Astrocyte of the cerebellum (primary cell): ENCODE data around the gene FGF18.
A peak's percentile ranks its signal among the peaks of the same experiment; 100 is the strongest.
"Not testable (repeated sequence)": the region's sequence is repeated elsewhere in the genome, so short reads cannot be mapped to it uniquely, and the experiment has no call there.

Experiments used
- DNase-seq: peaks from one replicate; pipeline ENCODE4 v3.0.0-alpha.2; 2011; ENCODE audit warnings: low read depth
- H3K4me3 ChIP-seq: 2 replicates; pipeline ENCODE4 v1.5.1; 2011; ENCODE audit warnings: mild to moderate bottlenecking, low read depth, low read length, moderate library complexity
- in situ Hi-C: cut with HindIII; loops from 2 replicates; pipeline ENCODE4 v1.10.0; 2017; ENCODE audit warnings: low sequenced_read_pairs
- TF ChIP-seq, protein P1 (sequence below): IDR thresholded peaks from 2 replicates; pipeline ENCODE4 v1.5.1; 2012; ENCODE audit warnings: low read length, low read depth, moderate library complexity, mild to moderate bottlenecking; ENCODE audit errors: missing control alignments

Gene FGF18

DNA sequence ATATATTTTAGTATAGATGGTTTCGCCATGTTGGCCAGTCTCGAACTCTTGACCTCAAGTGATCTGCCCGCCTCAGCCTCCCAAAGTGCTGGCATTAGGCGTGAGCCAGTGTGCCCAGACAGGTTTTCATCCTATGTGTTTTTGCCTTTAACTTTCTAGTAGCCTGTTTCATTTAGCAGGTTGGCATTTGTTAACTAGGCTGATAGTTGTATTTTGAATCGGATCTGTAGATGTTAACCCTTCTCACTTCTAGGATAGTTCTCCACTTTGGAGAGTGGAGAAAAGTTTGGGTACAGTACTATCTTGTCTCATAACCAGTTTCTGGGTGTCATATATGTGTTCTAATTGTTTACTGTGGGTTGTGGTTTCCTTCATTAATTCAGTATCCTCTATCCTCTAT is 7.3 kb upstream of the FGF18 start:
- no peak overlapping the region for H3K4me3 ChIP-seq
- TF ChIP-seq, protein P1, sequence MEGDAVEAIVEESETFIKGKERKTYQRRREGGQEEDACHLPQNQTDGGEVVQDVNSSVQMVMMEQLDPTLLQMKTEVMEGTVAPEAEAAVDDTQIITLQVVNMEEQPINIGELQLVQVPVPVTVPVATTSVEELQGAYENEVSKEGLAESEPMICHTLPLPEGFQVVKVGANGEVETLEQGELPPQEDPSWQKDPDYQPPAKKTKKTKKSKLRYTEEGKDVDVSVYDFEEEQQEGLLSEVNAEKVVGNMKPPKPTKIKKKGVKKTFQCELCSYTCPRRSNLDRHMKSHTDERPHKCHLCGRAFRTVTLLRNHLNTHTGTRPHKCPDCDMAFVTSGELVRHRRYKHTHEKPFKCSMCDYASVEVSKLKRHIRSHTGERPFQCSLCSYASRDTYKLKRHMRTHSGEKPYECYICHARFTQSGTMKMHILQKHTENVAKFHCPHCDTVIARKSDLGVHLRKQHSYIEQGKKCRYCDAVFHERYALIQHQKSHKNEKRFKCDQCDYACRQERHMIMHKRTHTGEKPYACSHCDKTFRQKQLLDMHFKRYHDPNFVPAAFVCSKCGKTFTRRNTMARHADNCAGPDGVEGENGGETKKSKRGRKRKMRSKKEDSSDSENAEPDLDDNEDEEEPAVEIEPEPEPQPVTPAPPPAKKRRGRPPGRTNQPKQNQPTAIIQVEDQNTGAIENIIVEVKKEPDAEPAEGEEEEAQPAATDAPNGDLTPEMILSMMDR = no peak
- no peak for DNase-seq
- in situ Hi-C loops = loop anchor here (25.0 kb wide), 1 partner anchor 450 kb away; no protein-coding TSS in a partner anchor

DNA sequence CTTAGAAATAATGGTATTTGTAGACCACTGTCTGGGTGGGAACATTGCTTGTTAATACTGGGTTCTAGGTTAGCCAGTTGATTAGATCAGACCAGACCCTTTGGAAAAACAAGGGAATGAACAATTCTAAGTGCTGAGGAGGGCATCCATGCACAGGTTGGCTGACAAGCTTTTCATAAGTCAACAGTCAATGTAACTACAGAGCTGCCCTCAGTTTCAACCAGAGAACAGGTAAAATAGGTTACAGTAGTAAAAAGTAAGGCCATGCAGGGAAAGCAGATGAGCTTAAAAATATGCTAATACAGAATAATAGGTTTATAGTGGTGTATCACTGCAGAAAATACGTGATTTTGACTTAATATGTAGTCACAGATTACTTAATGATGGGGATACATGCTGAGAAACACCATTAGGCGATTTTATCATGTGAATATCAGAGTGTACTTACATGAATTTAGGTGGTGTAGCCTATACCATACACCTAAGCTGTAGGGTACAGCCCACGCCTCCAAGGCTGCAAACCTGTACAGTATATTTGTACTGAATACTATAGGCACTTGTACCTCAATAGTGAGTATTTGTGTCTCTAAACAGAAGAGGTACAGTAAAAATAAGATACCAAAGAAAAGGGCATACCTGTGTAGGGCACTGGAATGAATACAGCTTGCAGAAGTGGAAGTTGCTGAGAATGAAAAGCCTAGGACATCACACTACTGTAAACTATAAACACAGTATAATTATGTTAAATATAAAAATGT is 6.1 kb upstream of the FGF18 start:
- TF ChIP-seq, protein P1 = no peak
- DNase-seq = no peak
- H3K4me3 ChIP-seq = no peak overlapping the region
- in situ Hi-C loops = loop anchor here (25.0 kb wide), 1 partner anchor 449 kb away; no protein-coding TSS in a partner anchor

- DNase-seq, H3K4me3 ChIP-seq: not testable (repeated sequence)
- in situ Hi-C loops = loop anchor here (25.0 kb wide), 1 partner anchor 448 kb away; no protein-coding TSS in a partner anchor
Measured at GRCh38 chr5:171413993-171414392, 5.5 kb upstream of the FGF18 start.

DNA sequence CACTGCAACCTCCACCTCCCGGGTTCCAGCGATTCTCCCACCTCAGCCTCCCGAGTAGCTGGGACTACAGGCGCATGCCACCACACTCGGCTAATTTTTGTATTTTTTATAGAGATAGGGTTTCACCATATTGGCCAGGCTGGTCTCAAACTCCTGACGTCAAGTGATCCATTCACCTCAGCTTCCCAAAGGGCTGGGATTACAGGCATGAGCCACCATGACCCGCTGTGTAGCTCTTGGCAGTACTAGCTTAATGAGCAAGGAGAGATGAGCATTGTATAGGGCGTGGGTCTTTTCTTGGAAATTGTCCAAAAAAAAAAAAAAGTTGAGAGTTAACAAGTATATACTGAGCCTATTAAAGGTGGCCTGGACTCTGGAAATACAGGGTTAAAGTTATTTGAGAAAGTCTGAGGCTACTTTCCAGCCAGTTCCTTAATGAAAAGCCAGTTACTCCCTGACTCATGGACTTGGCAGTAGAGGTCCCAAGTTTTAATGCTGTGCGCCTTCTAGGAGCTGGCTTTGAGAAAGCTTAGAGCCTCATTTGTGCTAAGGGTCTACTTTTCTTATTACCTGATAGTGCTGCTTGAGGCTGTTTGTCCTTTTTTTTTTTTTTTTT is 4.2 kb upstream of the FGF18 start:
- peak; percentile 78 for DNase-seq
- in situ Hi-C loops = loop anchor here (25.0 kb wide), 1 partner anchor 447 kb away; no protein-coding TSS in a partner anchor
- H3K4me3 ChIP-seq = no peak overlapping the region
- TF ChIP-seq, protein P1 = no peak

GRCh38 chr5:171416160-171417049 is 3.0 kb upstream of the FGF18 start:
- no peak overlapping the region for H3K4me3 ChIP-seq
- TF ChIP-seq, protein P1 = no peak
- in situ Hi-C loops = loop anchor here (25.0 kb wide), 1 partner anchor 446 kb away; no protein-coding TSS in a partner anchor
- no peak for DNase-seq

DNA sequence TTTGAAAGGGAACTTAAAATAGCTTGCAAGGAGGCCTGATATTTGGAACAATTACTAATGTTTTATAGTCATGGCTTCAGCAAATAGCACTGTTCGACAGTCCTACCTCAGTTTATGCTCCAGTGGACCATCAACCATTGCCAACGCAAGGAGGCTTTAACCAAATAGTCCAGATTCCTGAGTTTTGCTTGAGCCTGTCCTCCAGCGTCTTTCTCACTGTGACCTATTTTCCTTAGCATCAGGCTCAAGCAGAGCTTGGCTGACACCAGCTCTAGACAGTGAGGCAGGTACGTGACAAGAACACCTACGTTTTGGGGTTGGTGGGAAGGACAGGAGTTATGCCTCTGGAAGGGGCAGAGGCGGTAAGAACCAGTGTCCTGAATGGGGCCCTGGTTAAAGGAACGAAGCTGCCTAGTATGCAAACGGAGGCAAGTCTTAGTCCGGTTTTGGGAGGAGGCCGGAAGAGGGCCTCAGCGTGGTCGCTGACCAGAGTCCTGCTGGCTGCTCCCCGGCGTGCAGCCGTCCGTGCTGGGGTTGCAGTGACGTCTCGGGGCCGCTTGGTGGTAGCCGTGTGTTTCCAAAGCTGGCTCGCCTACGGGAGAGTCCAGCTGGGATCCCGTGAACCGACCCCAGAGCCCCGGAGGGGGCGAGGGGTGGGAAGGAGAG is 998 bp upstream of the FGF18 start:
- in situ Hi-C loops = loop anchor here (25.0 kb wide), 1 partner anchor 444 kb away; no protein-coding TSS in a partner anchor
- peak; percentile 72 for DNase-seq

More for the DNA sequence above, 998 bp upstream of the FGF18 start:
- peak overlapping the region; percentile 49 for H3K4me3 ChIP-seq
- TF ChIP-seq, protein P1 = peak; percentile 86
